Neutrophil (primary cell): ENCODE data around the gene NOL3.

ENCODE experiments used
- H3K27ac ChIP-seq: fragments of 200-600 bp; sonication (generic); 2 replicates; pipeline ENCODE4 v1.5.1; 2016; ENCODE audit warnings: mild to moderate bottlenecking, moderate library complexity
- H3K27me3 ChIP-seq: fragments of 200-600 bp; sonication (generic); 2 replicates; pipeline ENCODE4 v1.6.0; 2016; ENCODE audit warnings: mild to moderate bottlenecking
- H3K36me3 ChIP-seq: fragments of 200-600 bp; sonication (generic); 2 replicates; pipeline ENCODE4 v1.5.1; 2017
- H3K4me1 ChIP-seq, 2 experiments: fragments of 200-600 bp in 1 of 2; sonication (generic) in 1 of 2; 1 replicate in 1 of 2; 2 replicates in 1 of 2; pipeline versions ENCODE4 v1.5.1 to v1.6.1; 2013 to 2016; ENCODE audit warnings: low read depth in 1 of 2, low read length in 1 of 2, mild to moderate bottlenecking in 1 of 2, moderate library complexity in 1 of 2; ENCODE audit not compliant: control insufficient read depth in 1 of 2, insufficient read depth in 1 of 2
- H3K4me3 ChIP-seq, 2 experiments: fragments of 200-600 bp in 1 of 2; sonication (generic) in 1 of 2; 1 replicate in 1 of 2; 2 replicates in 1 of 2; pipeline ENCODE4 v1.5.1; 2013 to 2016; ENCODE audit warnings: low read depth in 1 of 2, low read length in 1 of 2, mild to moderate bottlenecking in 1 of 2, moderate library complexity in 1 of 2
- H3K9me3 ChIP-seq: fragments of 200-600 bp; sonication (generic); 2 replicates; pipeline ENCODE4 v1.5.1; 2016
- CTCF ChIP-seq: fragments of 200-600 bp; sonication (generic); IDR thresholded peaks from 2 replicates; pipeline ENCODE4 v1.5.1; 2016; ENCODE audit warnings: antibody characterized with exemption

NOL3 gene

GRCh38 chr16:67213197-67214019 lies 43.1 kb downstream of the NOL3 start:
- Histone ChIP-seq H3K36me3 (peaks cover 15% of the 10 kb centered on the region), H3K27ac (no peak overlapping the region), H3K27me3 (no peaks in the 10 kb centered on the region), H3K9me3 (no peaks in the 10 kb centered on the region), H3K4me1 (peaks cover 27 to 30% of the 10 kb centered on the region in 2 experiments), H3K4me3 (no peak overlapping the region)
- no peak for TF ChIP-seq CTCF

- Histone ChIP-seq H3K36me3 (peaks cover 9% of the 10 kb centered on the region), H3K4me1 (peaks cover 27 to 30% of the 10 kb centered on the region in 2 experiments), H3K4me3 (no peak overlapping the region), H3K9me3 (no peaks in the 10 kb centered on the region), H3K27me3 (no peaks in the 10 kb centered on the region), H3K27ac (no peak overlapping the region)
- no peak for TF ChIP-seq CTCF
These were observed 45.4 kb downstream of the NOL3 start for GRCh38 chr16:67215706-67216105.

GRCh38 chr16:67216612-67217490 lies 46.5 kb downstream of the NOL3 start:
- no peak for TF ChIP-seq CTCF
- H3K4me3 ChIP-seq: no peak overlapping the region
- H3K36me3 ChIP-seq: no peaks in the 10 kb centered on the region
- peak overlapping the region; percentile 69 for H3K27ac ChIP-seq
- H3K9me3 ChIP-seq: no peaks in the 10 kb centered on the region
- no peaks in the 10 kb centered on the region for H3K27me3 ChIP-seq
- H3K4me1 ChIP-seq: peaks cover 27 to 30% of the 10 kb centered on the region in 2 experiments

- peaks cover 9% of the 10 kb centered on the region for H3K36me3 ChIP-seq
- no peaks in the 10 kb centered on the region for H3K27me3 ChIP-seq
- H3K4me3 ChIP-seq: no peak overlapping the region
- H3K4me1 ChIP-seq: peaks cover 16 to 17% of the 10 kb centered on the region in 2 experiments
- no peak overlapping the region for H3K27ac ChIP-seq
- no peaks in the 10 kb centered on the region for H3K9me3 ChIP-seq
- TF ChIP-seq CTCF: no peak
These were observed 53.7 kb downstream of the NOL3 start for GRCh38 chr16:67223992-67224391.
